Sigmoid colon (tissue), 4 donors: Measurements from ENCODE around the gene BCAS3.

Experiments
- EP300 ChIP-seq, 4 donors: sonication (generic); formaldehyde crosslinking; IDR thresholded peaks; one replicate each; pipeline ENCODE4 v1.6.1; 2017; ENCODE audit warnings: antibody characterized with exemption in 4 of 4
- POLR2A ChIP-seq, 2 donors: fragments of 450-650 bp; IDR thresholded peaks; one replicate each; pipeline ENCODE4 v1.6.1; 2016; ENCODE audit warnings: antibody characterized with exemption in 2 of 2, mild to moderate bottlenecking in 2 of 2, moderate library complexity in 2 of 2
- POLR2AphosphoS5 ChIP-seq, 4 donors: sonication (generic); formaldehyde crosslinking; IDR thresholded peaks; one replicate each; pipeline ENCODE4 v1.6.1; 2017; ENCODE audit warnings: antibody characterized with exemption in 4 of 4
- TF ChIP-seq, protein P1 (sequence below), 4 experiments: fragments of 450-650 bp in 3 of 4; fragments of 200-600 bp in 1 of 4; IDR thresholded peaks; one replicate each; pipeline ENCODE4 v1.5.1; 2016 to 2019; ENCODE audit warnings: antibody characterized with exemption in 4 of 4, mild to moderate bottlenecking in 3 of 4, moderate library complexity in 2 of 4

DNA sequence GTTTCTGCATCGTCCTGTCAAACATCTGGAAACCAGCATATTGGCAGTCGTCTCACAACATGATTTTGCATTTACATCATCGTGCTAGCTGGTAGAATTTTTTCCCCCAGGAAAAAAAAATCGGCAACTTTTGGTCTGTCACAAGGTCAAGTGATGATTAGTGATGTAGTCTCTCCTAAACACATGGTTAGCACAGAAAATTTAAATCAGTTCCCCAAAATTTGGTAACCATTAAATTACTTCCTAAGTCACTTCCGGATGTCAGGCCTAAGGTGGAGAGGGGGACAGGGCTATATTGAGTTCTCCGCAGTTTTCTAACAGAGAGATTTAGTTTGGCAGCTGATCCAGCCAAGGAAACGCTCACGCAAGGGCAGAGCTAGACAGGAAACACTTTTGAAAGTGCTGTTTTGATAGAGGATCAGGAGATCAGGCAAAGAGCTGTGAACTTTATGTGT is 451.0 kb downstream of the BCAS3 start:
- TF ChIP-seq, protein P1, sequence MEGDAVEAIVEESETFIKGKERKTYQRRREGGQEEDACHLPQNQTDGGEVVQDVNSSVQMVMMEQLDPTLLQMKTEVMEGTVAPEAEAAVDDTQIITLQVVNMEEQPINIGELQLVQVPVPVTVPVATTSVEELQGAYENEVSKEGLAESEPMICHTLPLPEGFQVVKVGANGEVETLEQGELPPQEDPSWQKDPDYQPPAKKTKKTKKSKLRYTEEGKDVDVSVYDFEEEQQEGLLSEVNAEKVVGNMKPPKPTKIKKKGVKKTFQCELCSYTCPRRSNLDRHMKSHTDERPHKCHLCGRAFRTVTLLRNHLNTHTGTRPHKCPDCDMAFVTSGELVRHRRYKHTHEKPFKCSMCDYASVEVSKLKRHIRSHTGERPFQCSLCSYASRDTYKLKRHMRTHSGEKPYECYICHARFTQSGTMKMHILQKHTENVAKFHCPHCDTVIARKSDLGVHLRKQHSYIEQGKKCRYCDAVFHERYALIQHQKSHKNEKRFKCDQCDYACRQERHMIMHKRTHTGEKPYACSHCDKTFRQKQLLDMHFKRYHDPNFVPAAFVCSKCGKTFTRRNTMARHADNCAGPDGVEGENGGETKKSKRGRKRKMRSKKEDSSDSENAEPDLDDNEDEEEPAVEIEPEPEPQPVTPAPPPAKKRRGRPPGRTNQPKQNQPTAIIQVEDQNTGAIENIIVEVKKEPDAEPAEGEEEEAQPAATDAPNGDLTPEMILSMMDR (IDR thresholded peaks at IDR 0.05), result no peak
- TF ChIP-seq POLR2AphosphoS5 (IDR thresholded peaks at IDR 0.05) (no peak), POLR2A (IDR thresholded peaks at IDR 0.05) (no peak), EP300 (IDR thresholded peaks at IDR 0.05) (no peak)
